PC-9 (cell line): Measurements from ENCODE around the gene NDUFAF8. TPM values are rescaled to one million over a fixed set of nuclear protein-coding genes. Genes with fewer than 3 reads are reported as not detected.

Experiments used
- BruUV-seq: library from RNA; stranded (reverse); fragments of 400-500 nt; replicated peaks from 2 replicates; lab custom pipeline; 2021; lab: Mats Ljungman, UMichigan
- CTCF ChIA-PET: fragments of 300-600 bp; sonication (Branson Sonifier 250); formaldehyde crosslinking; loops from one replicate; lab custom pipeline; 2022; ENCODE audit warnings: antibody characterized with exemption; lab: Charles Lee
- POLR2A ChIA-PET: fragments of 300-600 bp; sonication (Branson Sonifier 250); formaldehyde crosslinking; loops from one replicate; lab custom pipeline; 2022; ENCODE audit warnings: antibody characterized with exemption; ENCODE audit not compliant: unreplicated experiment; lab: Charles Lee
- DNase-seq, 2 experiments: peaks; one replicate each; pipeline versions ENCODE4 v3.0.0 to v3.0.0-alpha.2; 2015 to 2022; ENCODE audit warnings: mixed read lengths in 1 of 2
- H2AFZ ChIP-seq: fragments of 200-600 bp; sonication (generic); 2 replicates; pipeline ENCODE4 v1.8.1; 2017; ENCODE audit warnings: antibody characterized with exemption
- H3F3A ChIP-seq: fragments of 200-600 bp; sonication (generic); 2 replicates; pipeline ENCODE4 v1.8.1; 2017; ENCODE audit warnings: antibody characterized with exemption, mild to moderate bottlenecking, low read depth; ENCODE audit not compliant: insufficient read depth
- H3K27ac ChIP-seq: fragments of 200-600 bp; sonication (generic); 2 replicates; pipeline ENCODE4 v1.6.1; 2016; ENCODE audit warnings: mixed run types
- H3K27me3 ChIP-seq: fragments of 200-600 bp; sonication (generic); 2 replicates; pipeline ENCODE4 v1.6.1; 2016; ENCODE audit warnings: low read depth, mixed run types; ENCODE audit not compliant: insufficient read depth
- H3K36me3 ChIP-seq: fragments of 200-600 bp; sonication (generic); 2 replicates; pipeline ENCODE4 v1.6.1; 2016; ENCODE audit warnings: low read depth, mixed run types
- H3K4me1 ChIP-seq: fragments of 200-600 bp; sonication (generic); replicated peaks from 2 replicates; pipeline ENCODE4 v1.6.1; 2016; ENCODE audit warnings: mixed run types; ENCODE audit not compliant: insufficient read depth
- H3K4me2 ChIP-seq: fragments of 200-600 bp; sonication (generic); 2 replicates; pipeline ENCODE4 v1.6.1; 2017; ENCODE audit warnings: mixed run types
- H3K4me3 ChIP-seq: fragments of 200-600 bp; sonication (generic); 2 replicates; pipeline ENCODE4 v1.6.1; 2016; ENCODE audit warnings: mixed run types
- H3K79me2 ChIP-seq: fragments of 200-600 bp; sonication (generic); 2 replicates; pipeline ENCODE4 v1.6.1; 2017; ENCODE audit warnings: low read depth, mixed run types
- H3K9me2 ChIP-seq: fragments of 200-600 bp; sonication (generic); 2 replicates; pipeline ENCODE4 v1.8.1; 2017; ENCODE audit warnings: mild to moderate bottlenecking; ENCODE audit not compliant: insufficient read depth
- H3K9me3 ChIP-seq: fragments of 200-600 bp; sonication (generic); 2 replicates; pipeline ENCODE4 v1.8.1; 2016; ENCODE audit warnings: low read depth; ENCODE audit not compliant: insufficient read depth
- H4K20me1 ChIP-seq: fragments of 200-600 bp; sonication (generic); 2 replicates; pipeline ENCODE4 v1.8.1; 2017; ENCODE audit not compliant: insufficient read depth
- EZH2 ChIP-seq: fragments of 200-600 bp; sonication (generic); IDR thresholded peaks from 2 replicates; pipeline ENCODE4 v1.8.0; 2017; ENCODE audit warnings: antibody characterized with exemption, low read depth
- intact Hi-C: fragments of 100-400 bp; cut with micrococcal nuclease; formaldehyde crosslinking; loops from one replicate; pipeline ENCODE4 v1.10.0; 2022; ENCODE audit not compliant: unreplicated experiment
- total RNA-seq: library from RNA; stranded (reverse); gene quantifications from 2 replicates; pipeline ENCODE4 v1.2.3, GENCODE V29; 2021
- TF ChIP-seq, protein P1 (sequence below): fragments of 200-600 bp; sonication (generic); conservative IDR thresholded peaks from 2 replicates; pipeline ENCODE4 v1.6.1; 2017; ENCODE audit warnings: mixed run types, antibody characterized with exemption, mild to moderate bottlenecking, moderate library complexity

The NDUFAF8 gene
- total RNA-seq, 1 experiment from 2014 or later, result 53.3 TPM

DNA sequence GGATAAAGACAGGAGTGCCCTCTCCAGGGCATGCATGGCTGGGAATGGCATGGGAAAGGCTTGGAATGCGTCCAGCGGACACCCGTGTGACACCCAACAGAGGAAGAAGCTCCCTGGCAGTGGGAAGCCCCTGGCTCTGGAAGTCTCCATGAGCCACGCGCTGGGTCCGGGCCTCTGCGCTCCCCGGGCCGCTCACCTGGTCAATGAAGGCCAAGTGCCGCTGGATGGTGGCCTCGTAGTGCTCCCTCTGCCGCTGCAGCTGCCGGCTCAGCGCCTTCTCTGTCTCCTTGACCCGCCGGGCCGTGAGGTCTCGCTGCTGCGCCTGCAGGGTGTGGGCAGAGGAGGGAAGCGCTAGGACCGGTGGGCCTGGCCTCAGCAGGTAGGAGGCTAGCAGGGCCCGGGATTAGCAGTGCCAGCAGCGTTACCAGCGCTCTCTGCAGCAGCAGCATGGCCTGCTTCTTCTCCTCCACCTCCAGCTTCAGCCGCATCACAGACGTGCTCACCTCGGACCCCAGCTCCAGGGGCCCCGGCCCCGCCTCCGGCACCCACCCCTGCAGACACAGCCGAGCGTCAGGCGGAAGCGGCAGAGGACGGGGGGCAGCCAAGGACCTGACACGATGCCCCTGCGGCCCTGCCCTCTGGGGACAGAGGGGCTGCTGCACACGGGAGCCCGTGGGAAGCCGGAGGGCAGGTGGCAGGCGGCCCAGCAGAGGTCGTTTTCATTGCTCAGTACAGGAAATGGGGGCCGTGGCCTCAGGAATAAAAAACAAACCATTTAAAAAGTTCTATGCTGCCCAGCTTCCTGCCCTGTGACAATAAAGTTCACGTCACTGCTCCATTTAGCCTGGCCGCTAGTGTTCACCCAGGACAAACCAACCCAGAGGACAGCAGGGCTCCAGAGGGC, 42.4 kb upstream of the NDUFAF8 start:
- DNase-seq, result no peak
- intact Hi-C loops, result no loop called here
- H4K20me1 ChIP-seq, result no peaks in the 10 kb centered on the region
- ChIA-PET CTCF (no interaction called here), POLR2A (no interaction called here)
- H3K4me2 ChIP-seq, result no peak overlapping the region
- H3K36me3 ChIP-seq, result no peaks in the 10 kb centered on the region
- no peaks in the 10 kb centered on the region for H3F3A ChIP-seq
- no peaks in the 10 kb centered on the region for H3K79me2 ChIP-seq
- no peak overlapping the region for H3K4me3 ChIP-seq
- peaks cover 7% of the 10 kb centered on the region; the same call in 1 of the 2 replicates for H3K4me1 ChIP-seq
- no peaks in the 10 kb centered on the region for H3K27me3 ChIP-seq
- no peak overlapping the region for H2AFZ ChIP-seq
- no TSS peak for BruUV-seq
- H3K9me2 ChIP-seq, result no peaks in the 10 kb centered on the region
- no peaks in the 10 kb centered on the region for H3K9me3 ChIP-seq
- H3K27ac ChIP-seq, result no peak overlapping the region
- TF ChIP-seq, protein P1, sequence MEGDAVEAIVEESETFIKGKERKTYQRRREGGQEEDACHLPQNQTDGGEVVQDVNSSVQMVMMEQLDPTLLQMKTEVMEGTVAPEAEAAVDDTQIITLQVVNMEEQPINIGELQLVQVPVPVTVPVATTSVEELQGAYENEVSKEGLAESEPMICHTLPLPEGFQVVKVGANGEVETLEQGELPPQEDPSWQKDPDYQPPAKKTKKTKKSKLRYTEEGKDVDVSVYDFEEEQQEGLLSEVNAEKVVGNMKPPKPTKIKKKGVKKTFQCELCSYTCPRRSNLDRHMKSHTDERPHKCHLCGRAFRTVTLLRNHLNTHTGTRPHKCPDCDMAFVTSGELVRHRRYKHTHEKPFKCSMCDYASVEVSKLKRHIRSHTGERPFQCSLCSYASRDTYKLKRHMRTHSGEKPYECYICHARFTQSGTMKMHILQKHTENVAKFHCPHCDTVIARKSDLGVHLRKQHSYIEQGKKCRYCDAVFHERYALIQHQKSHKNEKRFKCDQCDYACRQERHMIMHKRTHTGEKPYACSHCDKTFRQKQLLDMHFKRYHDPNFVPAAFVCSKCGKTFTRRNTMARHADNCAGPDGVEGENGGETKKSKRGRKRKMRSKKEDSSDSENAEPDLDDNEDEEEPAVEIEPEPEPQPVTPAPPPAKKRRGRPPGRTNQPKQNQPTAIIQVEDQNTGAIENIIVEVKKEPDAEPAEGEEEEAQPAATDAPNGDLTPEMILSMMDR, result no peak
- TF ChIP-seq EZH2, result no peak

DNA sequence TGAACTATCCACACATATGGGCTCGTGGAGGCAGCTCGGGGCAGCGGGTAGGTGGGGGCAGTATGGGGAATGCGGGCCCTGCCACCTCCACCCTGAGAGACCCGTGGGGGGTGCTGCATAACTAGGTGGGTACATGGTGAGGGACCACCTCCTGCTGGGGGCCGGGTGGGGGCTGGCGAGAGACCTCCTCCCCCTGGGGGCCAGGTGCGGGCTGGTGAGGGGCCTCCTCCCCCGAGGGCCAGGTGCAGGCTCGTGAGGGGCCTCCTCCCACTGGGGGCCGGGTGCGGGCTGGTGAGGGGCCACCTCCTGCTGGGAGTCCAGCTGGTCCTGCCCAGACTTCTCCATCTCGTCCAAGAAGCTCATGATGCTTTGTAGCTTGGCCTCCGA, 41.7 kb upstream of the NDUFAF8 start:
- H3K36me3 ChIP-seq, result no peaks in the 10 kb centered on the region

DNA sequence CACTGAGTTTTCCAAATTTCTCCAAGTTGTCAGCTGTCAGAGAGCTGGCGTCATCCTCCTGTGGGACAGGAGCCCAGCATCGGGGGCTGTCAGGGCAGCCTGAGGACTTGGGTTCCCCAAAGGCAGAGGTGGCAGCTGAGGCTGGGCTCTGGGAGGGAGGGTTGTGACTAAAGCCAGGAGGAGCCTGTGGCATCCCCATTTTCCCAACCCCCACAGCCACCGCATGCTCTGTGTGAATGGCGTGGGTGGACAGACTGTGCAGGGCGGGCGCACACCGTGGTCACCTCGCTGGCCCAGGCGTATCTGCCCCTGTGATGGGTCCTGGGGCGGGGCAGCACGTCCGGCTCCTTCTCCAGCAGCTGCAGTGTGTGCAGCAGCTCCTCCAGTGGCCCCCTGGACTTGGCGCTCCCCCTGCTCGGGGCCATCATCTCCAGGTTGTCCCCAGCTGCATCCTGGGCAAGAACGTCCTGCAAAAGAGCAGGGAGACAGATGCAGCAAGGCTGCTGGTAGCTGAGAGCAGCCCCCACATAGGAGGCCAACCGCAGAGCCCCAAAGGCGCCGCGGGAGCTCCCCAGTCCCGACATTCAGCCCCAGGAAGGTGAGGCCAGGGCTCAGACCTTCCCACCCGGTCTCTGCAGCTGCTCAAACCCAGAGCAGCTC, 41.2 kb upstream of the NDUFAF8 start:
- Histone ChIP-seq H3K9me3 (no peaks in the 10 kb centered on the region), H3K4me2 (no peak overlapping the region), H3K4me3 (no peak overlapping the region), H3F3A (no peaks in the 10 kb centered on the region), H3K4me1 (peaks cover 4% of the 10 kb centered on the region; the same call in 1 of the 2 replicates), H3K27ac (no peak overlapping the region), H3K27me3 (no peaks in the 10 kb centered on the region), H2AFZ (no peak overlapping the region), H3K9me2 (no peaks in the 10 kb centered on the region), H3K79me2 (no peaks in the 10 kb centered on the region), H3K36me3 (no peaks in the 10 kb centered on the region), H4K20me1 (no peaks in the 10 kb centered on the region)
- ChIA-PET POLR2A (interaction anchor here (0.6 kb wide), 1 partner anchor 209 kb away, joined by 3 read pairs; no protein-coding TSS in a partner anchor), CTCF (no interaction called here)
- TF ChIP-seq, protein P1, result no peak
- no peak for TF ChIP-seq EZH2
- DNase-seq, result no peak
- no TSS peak for BruUV-seq
- intact Hi-C loops, result no loop called here

More for the DNA sequence above, 41.7 kb upstream of the NDUFAF8 start:
- Histone ChIP-seq H3K9me3 (no peaks in the 10 kb centered on the region), H4K20me1 (no peaks in the 10 kb centered on the region), H3K27me3 (no peaks in the 10 kb centered on the region), H3K27ac (no peak overlapping the region), H3K4me3 (no peak overlapping the region), H3K4me2 (no peak overlapping the region), H3F3A (no peaks in the 10 kb centered on the region), H3K4me1 (peaks cover 7% of the 10 kb centered on the region; the same call in 1 of the 2 replicates), H3K79me2 (no peaks in the 10 kb centered on the region), H3K9me2 (no peaks in the 10 kb centered on the region), H2AFZ (no peak overlapping the region)
- intact Hi-C loops, result no loop called here
- ChIA-PET CTCF (no interaction called here), POLR2A (interaction anchor here (0.6 kb wide), 1 partner anchor 208 kb away, joined by 3 read pairs; no protein-coding TSS in a partner anchor)
- BruUV-seq, result no TSS peak
- TF ChIP-seq EZH2, result no peak
- TF ChIP-seq, protein P1, result no peak
- DNase-seq, result no peak
